Hepatocyte (in vitro differentiated cells): Measurements from ENCODE around the gene DSG4. TPM values are rescaled to one million over a fixed set of nuclear protein-coding genes. Genes with fewer than 3 reads are reported as not detected.

Experiments
- DNase-seq: peaks from one replicate; pipeline ENCODE4 v3.0.0-alpha.2; 2016; ENCODE audit warnings: low spot score
- H2AFZ ChIP-seq: fragments of 200-600 bp; sonication (generic); 2 replicates; pipeline ENCODE4 v1.6.0; 2016; ENCODE audit warnings: antibody characterized with exemption, mild to moderate bottlenecking
- H3K27ac ChIP-seq: fragments of 200-600 bp; sonication (generic); 2 replicates; pipeline ENCODE4 v1.5.1; 2016; ENCODE audit warnings: mild to moderate bottlenecking
- H3K27me3 ChIP-seq: fragments of 200-600 bp; sonication (generic); 2 replicates; pipeline ENCODE4 v1.6.1; 2016
- H3K36me3 ChIP-seq: fragments of 200-600 bp; sonication (generic); replicated peaks from 2 replicates; pipeline ENCODE4 v1.5.1; 2016; ENCODE audit warnings: low read depth; ENCODE audit not compliant: insufficient read depth
- H3K4me1 ChIP-seq: fragments of 200-600 bp; sonication (generic); 2 replicates; pipeline ENCODE4 v1.5.1; 2016; ENCODE audit warnings: mild to moderate bottlenecking, moderate library complexity; ENCODE audit not compliant: insufficient read depth
- H3K4me2 ChIP-seq: fragments of 200-600 bp; sonication (generic); 2 replicates; pipeline ENCODE4 v1.6.0; 2016
- H3K4me3 ChIP-seq: fragments of 200-600 bp; sonication (generic); 2 replicates; pipeline ENCODE4 v1.5.1; 2016; ENCODE audit warnings: mild to moderate bottlenecking
- H3K79me2 ChIP-seq: fragments of 200-600 bp; sonication (generic); 2 replicates; pipeline ENCODE4 v1.6.0; 2017; ENCODE audit warnings: mild to moderate bottlenecking
- H3K9me2 ChIP-seq: fragments of 200-600 bp; sonication (generic); replicated peaks from 2 replicates; pipeline ENCODE4 v1.6.0; 2017; ENCODE audit warnings: mild to moderate bottlenecking; ENCODE audit not compliant: insufficient read depth
- H3K9me3 ChIP-seq: fragments of 200-600 bp; sonication (generic); 2 replicates; pipeline ENCODE4 v1.5.1; 2016; ENCODE audit warnings: low read depth, mild to moderate bottlenecking
- H4K20me1 ChIP-seq: fragments of 200-600 bp; sonication (generic); 2 replicates; pipeline ENCODE4 v1.6.0; 2016; ENCODE audit warnings: mild to moderate bottlenecking; ENCODE audit not compliant: insufficient read depth, poor library complexity, severe bottlenecking
- EZH2 ChIP-seq: fragments of 200-600 bp; sonication (generic); IDR thresholded peaks from 2 replicates; pipeline ENCODE4 v1.6.1; 2016; ENCODE audit warnings: antibody characterized with exemption, mild to moderate bottlenecking, borderline replicate concordance
- EZH2phosphoT487 ChIP-seq: fragments of 200-600 bp; sonication (generic); IDR thresholded peaks from one replicate; pipeline ENCODE4 v1.6.1; 2018; ENCODE audit warnings: antibody characterized with exemption, mild to moderate bottlenecking, low read depth, moderate library complexity; ENCODE audit not compliant: unreplicated experiment, severe bottlenecking
- WGBS: methylation state at CpG from one replicate; pipeline ENCODE4 v1.1.6; 2016; ENCODE audit warnings: low lambda C conversion rate; ENCODE audit errors: missing lambda C conversion rate; 5-methylcytosine and 5-hydroxymethylcytosine counted together
- polyA plus RNA-seq: library from polyadenylated mRNA; unstranded; fragments of >200 nt; fragmentation: Nextera tagmentation; extraction: Ambion mirVana; gene quantifications from 2 replicates; pipeline ENCODE4 v1.2.1, GENCODE V29; 2016
- total RNA-seq: library from RNA; depleted of rRNA; stranded (reverse); fragments of >200 nt; gene quantifications from 2 replicates; pipeline ENCODE4 v1.2.3, GENCODE V29; 2014
- TF ChIP-seq, protein P1 (sequence below): fragments of 200-600 bp; sonication (generic); IDR thresholded peaks from 2 replicates; pipeline ENCODE4 v1.5.1; 2016; ENCODE audit warnings: antibody characterized with exemption, mild to moderate bottlenecking; ENCODE audit not compliant: poor library complexity

DSG4 gene
- total and polyA plus RNA-seq, 2 experiments from 2014 or later, result 0.23 to 0.41 TPM

DNA sequence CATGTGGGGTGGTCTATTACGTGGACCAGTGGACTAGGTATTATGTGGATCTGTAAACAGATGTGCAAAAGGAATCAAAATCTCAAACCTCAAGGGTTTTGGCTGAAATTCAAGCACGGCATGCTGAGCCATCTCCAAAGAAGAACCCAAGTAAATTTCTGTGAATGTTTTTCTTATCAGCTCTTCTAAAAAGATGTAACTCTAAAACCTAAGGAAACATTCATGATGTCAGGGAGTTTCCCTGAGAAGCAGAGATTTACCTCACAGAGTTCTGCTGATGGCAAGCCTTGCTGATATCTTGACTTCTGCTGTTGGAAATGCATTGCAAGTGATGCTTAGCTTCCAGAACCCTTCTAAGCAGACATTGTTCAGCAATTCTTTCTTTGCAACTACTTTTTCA is 21.6 kb downstream of the DSG4 start:
- peak; percentile 16 for DNase-seq
- H3K9me3 ChIP-seq, result no peaks in the 10 kb centered on the region
- peaks cover 38% of the 10 kb centered on the region for H3K4me1 ChIP-seq
- no peak for TF ChIP-seq EZH2
- TF ChIP-seq EZH2phosphoT487, result no peak
- TF ChIP-seq, protein P1, sequence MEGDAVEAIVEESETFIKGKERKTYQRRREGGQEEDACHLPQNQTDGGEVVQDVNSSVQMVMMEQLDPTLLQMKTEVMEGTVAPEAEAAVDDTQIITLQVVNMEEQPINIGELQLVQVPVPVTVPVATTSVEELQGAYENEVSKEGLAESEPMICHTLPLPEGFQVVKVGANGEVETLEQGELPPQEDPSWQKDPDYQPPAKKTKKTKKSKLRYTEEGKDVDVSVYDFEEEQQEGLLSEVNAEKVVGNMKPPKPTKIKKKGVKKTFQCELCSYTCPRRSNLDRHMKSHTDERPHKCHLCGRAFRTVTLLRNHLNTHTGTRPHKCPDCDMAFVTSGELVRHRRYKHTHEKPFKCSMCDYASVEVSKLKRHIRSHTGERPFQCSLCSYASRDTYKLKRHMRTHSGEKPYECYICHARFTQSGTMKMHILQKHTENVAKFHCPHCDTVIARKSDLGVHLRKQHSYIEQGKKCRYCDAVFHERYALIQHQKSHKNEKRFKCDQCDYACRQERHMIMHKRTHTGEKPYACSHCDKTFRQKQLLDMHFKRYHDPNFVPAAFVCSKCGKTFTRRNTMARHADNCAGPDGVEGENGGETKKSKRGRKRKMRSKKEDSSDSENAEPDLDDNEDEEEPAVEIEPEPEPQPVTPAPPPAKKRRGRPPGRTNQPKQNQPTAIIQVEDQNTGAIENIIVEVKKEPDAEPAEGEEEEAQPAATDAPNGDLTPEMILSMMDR, result no peak
- WGBS, result 58% methylated on average over 2 of the region's 2 CpGs
- peak overlapping the region; percentile 74 for H3K27ac ChIP-seq
- H4K20me1 ChIP-seq, result no peaks in the 10 kb centered on the region
- no peaks in the 10 kb centered on the region for H3K79me2 ChIP-seq
- H2AFZ ChIP-seq, result no peak overlapping the region
- H3K4me2 ChIP-seq, result no peak overlapping the region
- H3K9me2 ChIP-seq, result no peaks in the 10 kb centered on the region
- H3K36me3 ChIP-seq, result no peaks in the 10 kb centered on the region
- H3K4me3 ChIP-seq, result no peak overlapping the region
- H3K27me3 ChIP-seq, result no peaks in the 10 kb centered on the region

- H3K27ac ChIP-seq, result peak overlapping the region; percentile 75
- TF ChIP-seq, protein P1, result no peak
- TF ChIP-seq EZH2 (no peak), EZH2phosphoT487 (no peak)
- H3K9me2 ChIP-seq, result no peaks in the 10 kb centered on the region
- no peak overlapping the region for H3K4me3 ChIP-seq
- peak overlapping the region; percentile 53 for H3K4me2 ChIP-seq
- DNase-seq, result peak; percentile 49
- H4K20me1 ChIP-seq, result no peaks in the 10 kb centered on the region
- H3K4me1 ChIP-seq, result peaks cover 38% of the 10 kb centered on the region
- no peaks in the 10 kb centered on the region for H3K79me2 ChIP-seq
- no peaks in the 10 kb centered on the region for H3K9me3 ChIP-seq
- H3K36me3 ChIP-seq, result no peaks in the 10 kb centered on the region
- H3K27me3 ChIP-seq, result no peaks in the 10 kb centered on the region
- H2AFZ ChIP-seq, result peak overlapping the region; percentile 18
- 39% methylated on average over 6 of the region's 6 CpGs for WGBS
Measured at GRCh38 chr18:31399306-31400032, 22.9 kb downstream of the DSG4 start.

DNA sequence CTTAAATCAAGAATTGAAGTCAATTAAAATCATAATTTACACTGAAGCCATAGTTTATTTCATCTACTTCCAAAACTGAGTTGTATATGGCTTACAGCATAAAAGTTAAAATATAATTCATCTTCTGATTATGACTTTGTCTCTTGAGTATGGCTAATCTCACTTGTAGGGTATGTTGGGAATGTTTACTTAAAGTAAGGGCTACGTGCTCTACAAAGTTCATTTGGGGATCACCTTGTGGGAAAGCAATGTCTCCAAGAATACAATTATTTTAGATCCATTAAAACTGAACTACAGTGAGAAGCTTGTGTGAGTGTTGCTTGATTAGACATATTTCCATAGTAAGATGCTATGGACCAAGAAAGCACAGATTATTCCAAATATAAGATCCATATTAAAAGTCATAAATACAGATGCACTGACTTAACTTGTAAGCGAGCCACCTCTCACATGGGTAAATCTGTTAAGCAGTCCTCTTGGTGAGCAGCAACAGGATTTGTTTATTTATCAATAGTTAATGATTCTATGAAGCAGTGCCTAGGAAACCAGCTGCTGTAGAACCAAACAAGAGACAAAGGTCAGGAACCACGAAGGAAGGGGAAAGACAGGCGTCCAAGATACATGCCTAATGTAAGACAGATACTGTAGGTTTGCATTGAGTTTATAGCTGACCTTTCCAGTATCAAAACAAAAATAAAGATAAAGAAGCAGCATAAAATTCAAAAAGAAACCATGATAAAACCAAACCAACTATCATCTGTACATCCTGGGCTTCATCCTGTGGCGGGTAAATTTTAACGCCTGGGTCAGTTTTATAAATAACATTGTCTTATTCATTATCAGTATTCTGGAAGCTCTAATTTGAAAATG is 24.8 kb downstream of the DSG4 start:
- Histone ChIP-seq H3K27me3 (no peaks in the 10 kb centered on the region), H2AFZ (no peak overlapping the region), H3K4me1 (peaks cover 38% of the 10 kb centered on the region), H3K27ac (peak overlapping the region; percentile 75), H3K9me3 (no peaks in the 10 kb centered on the region), H4K20me1 (no peaks in the 10 kb centered on the region), H3K4me2 (peak overlapping the region; percentile 52), H3K79me2 (no peaks in the 10 kb centered on the region), H3K4me3 (no peak overlapping the region), H3K36me3 (no peaks in the 10 kb centered on the region), H3K9me2 (no peaks in the 10 kb centered on the region)
- TF ChIP-seq EZH2phosphoT487 (no peak), EZH2 (no peak)
- TF ChIP-seq, protein P1, result no peak
- 45% methylated on average over 6 of the region's 6 CpGs for WGBS
- DNase-seq, result peak; percentile 36
